GM12892 (cell line): ENCODE measurements around the gene SDHAF2.

Source experiments
- POLR2A ChIP-seq: IDR thresholded peaks from 2 replicates; pipeline ENCODE4 v1.6.1; 2011; ENCODE audit warnings: low read depth, low read length, control low read depth
- POLR2AphosphoS5 ChIP-seq: IDR thresholded peaks from 2 replicates; pipeline ENCODE4 v1.6.1; 2011; ENCODE audit warnings: low read depth, low read length, control low read depth
- TAF1 ChIP-seq: IDR thresholded peaks from 2 replicates; pipeline ENCODE4 v1.6.1; 2011; ENCODE audit warnings: low read depth, mild to moderate bottlenecking, control low read depth, low read length, borderline replicate concordance

GRCh38 chr11:61429346-61429690 is 606 bp upstream of the SDHAF2 start:
- TF ChIP-seq TAF1 (no peak), POLR2AphosphoS5 (no peak), POLR2A (no peak; the same call in 1 of the 2 replicates)
